ENCODE measurements around the gene CALY.
"Not testable (repeated sequence)": the region's sequence is repeated elsewhere in the genome, so short reads cannot be mapped to it uniquely, and the experiment has no call there.

CALY gene

GRCh38 chr10:133336577-133337369 lies at the start of gene CALY:
Gene CALY, minus strand, starts transcription at chr10:133336896. Its CDS starts 7,907 bp downstream, at chr10:133328989.
- DNase-seq = no peak

GRCh38 chr10:133385214-133385613 lies 48.5 kb upstream of the CALY start:
- no peak for DNase-seq

- no peak for DNase-seq
These were observed 47.4 kb upstream of the CALY start for GRCh38 chr10:133384071-133384470.

- DNase-seq = no peak
These were observed 46.9 kb upstream of the CALY start for GRCh38 chr10:133383551-133383950.

- no peak for DNase-seq
These were observed 44.3 kb upstream of the CALY start for GRCh38 chr10:133381036-133381435.

GRCh38 chr10:133379801-133380666 lies 43.3 kb upstream of the CALY start:
- no peak for DNase-seq

- no peak for DNase-seq
These were observed 42.6 kb upstream of the CALY start, which contains the start of gene PAOX for GRCh38 chr10:133379152-133379800. Gene PAOX, plus strand, starts transcription at chr10:133379262. Its CDS starts 55 bp downstream, at chr10:133379317.

- DNase-seq = peak; percentile 8
These were observed 41.8 kb upstream of the CALY start for GRCh38 chr10:133378251-133379096.

- DNase-seq = no peak
These were observed 41.1 kb upstream of the CALY start for GRCh38 chr10:133377818-133378250.

GRCh38 chr10:133377025-133377817 lies 40.5 kb upstream of the CALY start:
- no peak for DNase-seq

- DNase-seq = not testable (repeated sequence)
These were observed 39.5 kb upstream of the CALY start for GRCh38 chr10:133376183-133376582.

- DNase-seq = no peak
These were observed 38.8 kb upstream of the CALY start for GRCh38 chr10:133375357-133376115.

GRCh38 chr10:133373174-133374090 lies 36.7 kb upstream of the CALY start, which contains the start of gene ECHS1:
Gene ECHS1, minus strand, starts transcription at chr10:133373354. Its CDS starts 21 bp downstream, at chr10:133373333.
- DNase-seq = peak; percentile 46

- no peak for DNase-seq
These were observed 35.8 kb upstream of the CALY start for GRCh38 chr10:133372507-133372906.

GRCh38 chr10:133370030-133370786 lies 33.5 kb upstream of the CALY start:
- no peak for DNase-seq

GRCh38 chr10:133368153-133368552 lies 31.5 kb upstream of the CALY start:
- no peak for DNase-seq

GRCh38 chr10:133367461-133367860 lies 30.8 kb upstream of the CALY start:
- DNase-seq = not testable (repeated sequence)

GRCh38 chr10:133366751-133367150 lies 30.1 kb upstream of the CALY start:
- DNase-seq = no peak

- no peak for DNase-seq
These were observed 29.4 kb upstream of the CALY start for GRCh38 chr10:133366130-133366478.

Data from DMS79 treated with DMSO at 0.1 percent for 48 hours (cell line).